ENCODE results near the gene C9. TPM values are rescaled to one million over a fixed set of nuclear protein-coding genes. Genes with fewer than 3 reads are reported as not detected.

C9 gene
- total RNA-seq, 1 donor from 2014 or later: not detected

DNA sequence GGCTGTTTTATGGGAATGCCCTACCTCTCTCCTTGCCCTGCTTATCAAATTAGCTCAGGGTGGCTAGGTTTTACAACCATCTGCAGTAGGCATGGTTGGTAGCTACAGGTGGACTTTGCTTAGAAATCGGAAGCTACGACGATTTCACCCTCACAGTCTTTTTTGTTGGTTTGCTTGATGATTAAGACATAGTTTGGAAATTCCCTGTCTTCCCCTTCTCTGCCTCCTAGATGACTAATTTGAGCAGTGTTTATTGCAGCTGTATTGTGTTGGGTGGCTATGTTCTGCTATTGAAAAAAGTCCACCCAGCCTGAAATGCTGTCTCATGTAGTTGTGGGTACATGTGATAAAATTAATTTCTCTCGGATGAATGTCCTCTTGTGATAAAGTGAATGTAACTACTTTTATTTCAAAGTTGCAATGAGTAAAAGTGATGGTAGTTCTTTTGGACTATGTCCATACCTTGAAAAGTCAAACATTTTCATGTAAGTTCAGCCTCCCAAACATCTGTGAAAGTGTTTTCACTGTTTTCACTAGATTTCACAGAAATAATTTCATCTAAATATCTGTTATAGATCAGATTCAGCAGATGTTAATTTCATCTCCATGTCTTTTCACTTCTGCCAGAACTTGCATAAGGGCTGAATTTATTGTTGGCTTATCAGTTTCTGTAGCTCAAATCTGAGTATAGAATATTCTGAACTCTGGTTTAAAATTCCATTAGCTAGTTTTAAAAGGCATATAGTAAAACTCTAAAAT, 107.6 kb downstream of the C9 start:
- TF ChIP-seq, protein P1, sequence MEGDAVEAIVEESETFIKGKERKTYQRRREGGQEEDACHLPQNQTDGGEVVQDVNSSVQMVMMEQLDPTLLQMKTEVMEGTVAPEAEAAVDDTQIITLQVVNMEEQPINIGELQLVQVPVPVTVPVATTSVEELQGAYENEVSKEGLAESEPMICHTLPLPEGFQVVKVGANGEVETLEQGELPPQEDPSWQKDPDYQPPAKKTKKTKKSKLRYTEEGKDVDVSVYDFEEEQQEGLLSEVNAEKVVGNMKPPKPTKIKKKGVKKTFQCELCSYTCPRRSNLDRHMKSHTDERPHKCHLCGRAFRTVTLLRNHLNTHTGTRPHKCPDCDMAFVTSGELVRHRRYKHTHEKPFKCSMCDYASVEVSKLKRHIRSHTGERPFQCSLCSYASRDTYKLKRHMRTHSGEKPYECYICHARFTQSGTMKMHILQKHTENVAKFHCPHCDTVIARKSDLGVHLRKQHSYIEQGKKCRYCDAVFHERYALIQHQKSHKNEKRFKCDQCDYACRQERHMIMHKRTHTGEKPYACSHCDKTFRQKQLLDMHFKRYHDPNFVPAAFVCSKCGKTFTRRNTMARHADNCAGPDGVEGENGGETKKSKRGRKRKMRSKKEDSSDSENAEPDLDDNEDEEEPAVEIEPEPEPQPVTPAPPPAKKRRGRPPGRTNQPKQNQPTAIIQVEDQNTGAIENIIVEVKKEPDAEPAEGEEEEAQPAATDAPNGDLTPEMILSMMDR (IDR thresholded peaks at IDR 0.05): no peak
- H3K27me3 ChIP-seq: no peaks in the 10 kb centered on the region
- H3K9me3 ChIP-seq: no peaks in the 10 kb centered on the region
- no peaks in the 10 kb centered on the region for H3K36me3 ChIP-seq
- H3K4me1 ChIP-seq: no peaks in the 10 kb centered on the region
- intact Hi-C loops (cut with DNase I): no loop called here
- ATAC-seq (peak; percentile 75), DNase-seq (no peak)
- H3K27ac ChIP-seq: no peak overlapping the region
- no peak overlapping the region for H3K4me3 ChIP-seq

DNA sequence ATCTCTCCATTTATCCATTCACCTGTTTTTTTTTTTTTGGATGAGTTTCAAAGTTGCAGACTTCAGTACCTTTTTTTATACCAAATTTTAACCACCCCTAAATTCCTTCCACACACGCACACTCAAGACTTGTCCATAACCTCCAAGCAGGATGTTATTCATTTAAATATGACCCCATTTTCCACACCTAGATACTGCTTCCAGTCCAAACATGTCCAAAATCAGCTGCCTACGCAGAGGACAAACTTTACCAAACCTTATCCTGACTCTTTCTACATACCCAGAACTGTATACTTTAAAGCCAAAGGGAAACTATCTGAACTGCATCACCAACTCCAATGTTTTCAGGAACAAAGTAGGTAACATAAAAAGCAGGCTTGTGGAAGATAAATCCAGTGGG, 108.9 kb downstream of the C9 start:
- Histone ChIP-seq H3K36me3 (no peaks in the 10 kb centered on the region), H3K4me3 (no peak overlapping the region), H3K27ac (no peak overlapping the region), H3K4me1 (no peaks in the 10 kb centered on the region), H3K9me3 (no peaks in the 10 kb centered on the region), H3K27me3 (no peaks in the 10 kb centered on the region)
- ATAC-seq: no peak
- intact Hi-C loops (cut with DNase I): no loop called here
- TF ChIP-seq, protein P1 (IDR thresholded peaks at IDR 0.05): no peak
- no peak for DNase-seq

DNA sequence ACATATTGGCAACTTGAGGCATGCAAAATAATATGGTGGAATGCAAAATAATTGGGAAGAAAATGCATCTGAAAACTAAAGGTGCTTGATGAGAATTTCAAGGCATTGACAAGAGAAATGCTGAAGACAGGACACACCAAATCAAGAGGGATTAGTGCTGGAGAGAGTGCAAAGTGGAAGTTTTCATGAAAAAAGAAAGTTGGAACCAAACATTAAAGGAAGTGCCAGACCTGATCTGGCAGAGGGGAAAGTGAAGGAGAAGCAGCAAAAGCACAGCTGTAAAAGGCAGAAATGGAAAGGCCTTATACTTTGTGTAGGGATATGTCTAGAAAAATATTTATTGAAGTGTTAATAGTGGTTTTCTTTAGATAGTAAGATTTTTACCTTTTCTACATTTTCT, 109.6 kb downstream of the C9 start:
- no peaks in the 10 kb centered on the region for H3K36me3 ChIP-seq
- intact Hi-C loops (cut with DNase I): no loop called here

DNA sequence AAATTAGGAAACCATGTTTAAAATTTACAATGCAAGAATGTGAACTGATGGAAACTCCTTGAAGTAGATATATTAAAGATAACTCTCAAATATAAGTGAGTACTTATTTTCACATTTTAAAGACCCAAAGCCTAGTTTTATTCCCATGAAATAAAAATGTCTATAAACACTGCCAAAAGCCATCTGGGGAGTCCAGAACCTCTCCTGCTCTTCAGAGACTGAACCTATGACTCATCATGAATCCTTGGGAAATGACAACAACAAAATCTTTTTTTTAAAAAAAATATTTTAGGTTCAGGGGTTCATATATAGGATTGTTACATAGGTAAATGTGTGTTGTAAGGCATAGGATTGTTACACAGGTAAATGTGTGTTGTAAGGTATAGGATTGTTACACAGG, 111.1 kb downstream of the C9 start:
- no peak overlapping the region for H3K27ac ChIP-seq
- TF ChIP-seq, protein P1 (IDR thresholded peaks at IDR 0.05): no peak
- intact Hi-C loops (cut with DNase I): no loop called here
- H3K4me1 ChIP-seq: no peaks in the 10 kb centered on the region
- no peaks in the 10 kb centered on the region for H3K27me3 ChIP-seq
- no peaks in the 10 kb centered on the region for H3K36me3 ChIP-seq
- H3K4me3 ChIP-seq: no peak overlapping the region
- H3K9me3 ChIP-seq: no peaks in the 10 kb centered on the region
- ATAC-seq (no peak), DNase-seq (no peak)

More for the DNA sequence above, 109.6 kb downstream of the C9 start:
- DNase-seq: no peak
- Histone ChIP-seq H3K4me3 (no peak overlapping the region), H3K9me3 (no peaks in the 10 kb centered on the region), H3K27ac (no peak overlapping the region), H3K27me3 (no peaks in the 10 kb centered on the region), H3K4me1 (no peaks in the 10 kb centered on the region)
- ATAC-seq: no peak
- TF ChIP-seq, protein P1 (IDR thresholded peaks at IDR 0.05): no peak

DNA sequence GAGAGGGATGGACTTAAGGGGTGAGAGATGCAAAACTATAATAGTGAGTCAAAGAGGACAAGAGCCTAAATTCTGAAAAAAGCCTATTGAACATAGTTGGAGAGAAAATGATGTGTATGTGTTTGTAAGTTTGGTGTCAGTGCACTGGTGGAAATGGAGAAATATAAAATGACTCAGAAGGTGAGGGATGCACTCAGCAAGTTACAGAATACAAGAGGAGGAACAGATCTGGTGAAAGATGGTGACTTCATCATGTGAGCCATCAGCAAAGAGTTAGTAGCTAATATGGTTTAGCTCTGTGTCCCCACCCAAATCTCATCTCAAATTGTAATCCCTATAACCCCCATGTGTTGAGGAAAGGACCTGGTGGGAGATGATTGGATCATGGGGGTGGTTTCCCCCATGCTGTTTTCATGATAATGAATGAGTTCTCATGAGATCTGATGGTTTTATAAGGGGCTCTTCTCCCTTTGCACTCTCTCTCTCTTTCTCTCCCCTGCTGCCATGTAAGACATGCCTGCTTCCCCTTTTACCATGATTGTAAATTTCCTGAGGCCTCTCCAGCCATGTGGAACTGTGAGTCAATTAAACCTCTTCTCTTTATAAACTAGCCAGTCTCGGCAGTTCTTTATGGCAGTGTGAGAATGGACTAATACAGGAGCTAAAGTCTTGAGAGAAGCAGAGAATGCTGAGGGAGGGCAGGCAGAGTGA, 114.6 kb downstream of the C9 start:
- no peak overlapping the region for H3K4me3 ChIP-seq
- H3K27me3 ChIP-seq: no peaks in the 10 kb centered on the region
- H3K4me1 ChIP-seq: no peaks in the 10 kb centered on the region
- no peak overlapping the region for H3K27ac ChIP-seq
- no peaks in the 10 kb centered on the region for H3K9me3 ChIP-seq
- TF ChIP-seq, protein P1 (IDR thresholded peaks at IDR 0.05): no peak
- no peaks in the 10 kb centered on the region for H3K36me3 ChIP-seq
- ATAC-seq (no peak), DNase-seq (no peak)
- intact Hi-C loops (cut with DNase I): no loop called here
